ENCODE measurements around the gene GFOD2.

GFOD2 gene

GRCh38 chr16:67761924-67762323 is 42.8 kb upstream of the GFOD2 start:
- no peaks in the 10 kb centered on the region for H3K9me2 ChIP-seq (replicated peaks; ENCODE audit: low read depth, low read length)
- H3K36me3 ChIP-seq (ENCODE audit: insufficient read depth, low read length) = peaks cover 30% of the 10 kb centered on the region; the same call in 1 of the 2 replicates
- H4K20me1 ChIP-seq (ENCODE audit: insufficient read depth, low read length, poor library complexity, severe bottlenecking) = no peaks in the 10 kb centered on the region
- no peak overlapping the region for H3K4me3 ChIP-seq (ENCODE audit: low read length, poor library complexity, severe bottlenecking)
- H3K27me3 ChIP-seq (ENCODE audit: insufficient read depth, low read length, poor library complexity, severe bottlenecking) = no peaks in the 10 kb centered on the region
- TF ChIP-seq EZH2phosphoT487 (IDR thresholded peaks at IDR 0.05; ENCODE audit: borderline replicate concordance) = no peak
- TF ChIP-seq CTCF (conservative IDR thresholded peaks at IDR 0.05; ENCODE audit: low read length) = no peak
- H3K4me1 ChIP-seq (ENCODE audit: insufficient read depth, low read length, poor library complexity, severe bottlenecking) = no peaks in the 10 kb centered on the region
- no peak overlapping the region for H3K9ac ChIP-seq (ENCODE audit: low read depth, low read length, poor library complexity, severe bottlenecking)
- H3K79me2 ChIP-seq (ENCODE audit: insufficient read depth, low read length) = peaks cover 16% of the 10 kb centered on the region; the same call in 1 of the 2 replicates
- H3F3A ChIP-seq (ENCODE audit: low read depth) = no peaks in the 10 kb centered on the region
- H3K9me3 ChIP-seq (ENCODE audit: insufficient read depth, low read depth, low read length) = no peaks in the 10 kb centered on the region
- H3K4me2 ChIP-seq (ENCODE audit: low read depth, low read length, poor library complexity, severe bottlenecking) = no peak overlapping the region
- H2AFZ ChIP-seq (ENCODE audit: low read length) = no peak overlapping the region

- Histone ChIP-seq H3K27me3 (ENCODE audit: insufficient read depth, low read length, poor library complexity, severe bottlenecking) (no peaks in the 10 kb centered on the region), H3K9ac (ENCODE audit: low read depth, low read length, poor library complexity, severe bottlenecking) (no peak overlapping the region)
- TF ChIP-seq CTCF (conservative IDR thresholded peaks at IDR 0.05; ENCODE audit: low read length) (no peak), EZH2phosphoT487 (IDR thresholded peaks at IDR 0.05; ENCODE audit: borderline replicate concordance) (no peak)
These were observed 41.8 kb upstream of the GFOD2 start for GRCh38 chr16:67760956-67761230.

GRCh38 chr16:67760206-67760955 is 41.3 kb upstream of the GFOD2 start:
- Histone ChIP-seq H3F3A (ENCODE audit: low read depth) (no peaks in the 10 kb centered on the region), H3K36me3 (ENCODE audit: insufficient read depth, low read length) (peaks cover 21% of the 10 kb centered on the region; the same call in 1 of the 2 replicates), H3K4me2 (ENCODE audit: low read depth, low read length, poor library complexity, severe bottlenecking) (no peak overlapping the region), H3K27me3 (ENCODE audit: insufficient read depth, low read length, poor library complexity, severe bottlenecking) (no peaks in the 10 kb centered on the region), H4K20me1 (ENCODE audit: insufficient read depth, low read length, poor library complexity, severe bottlenecking) (no peaks in the 10 kb centered on the region), H2AFZ (ENCODE audit: low read length) (no peak overlapping the region), H3K4me1 (ENCODE audit: insufficient read depth, low read length, poor library complexity, severe bottlenecking) (no peaks in the 10 kb centered on the region), H3K9me2 (replicated peaks; ENCODE audit: low read depth, low read length) (no peaks in the 10 kb centered on the region), H3K79me2 (ENCODE audit: insufficient read depth, low read length) (peaks cover 13% of the 10 kb centered on the region; the same call in 1 of the 2 replicates), H3K9ac (ENCODE audit: low read depth, low read length, poor library complexity, severe bottlenecking) (no peak overlapping the region), H3K9me3 (ENCODE audit: insufficient read depth, low read depth, low read length) (no peaks in the 10 kb centered on the region), H3K4me3 (ENCODE audit: low read length, poor library complexity, severe bottlenecking) (no peak overlapping the region)
- TF ChIP-seq CTCF (conservative IDR thresholded peaks at IDR 0.05; ENCODE audit: low read length) (no peak), EZH2phosphoT487 (IDR thresholded peaks at IDR 0.05; ENCODE audit: borderline replicate concordance) (no peak)

More at GRCh38 chr16:67760956-67761230, 41.8 kb upstream of the GFOD2 start:
- no peaks in the 10 kb centered on the region for H3F3A ChIP-seq (ENCODE audit: low read depth)
- peaks cover 13% of the 10 kb centered on the region; the same call in 1 of the 2 replicates for H3K79me2 ChIP-seq (ENCODE audit: insufficient read depth, low read length)
- H3K9me3 ChIP-seq (ENCODE audit: insufficient read depth, low read depth, low read length) = no peaks in the 10 kb centered on the region
- no peak overlapping the region for H3K4me3 ChIP-seq (ENCODE audit: low read length, poor library complexity, severe bottlenecking)
- no peaks in the 10 kb centered on the region for H4K20me1 ChIP-seq (ENCODE audit: insufficient read depth, low read length, poor library complexity, severe bottlenecking)
- H3K36me3 ChIP-seq (ENCODE audit: insufficient read depth, low read length) = peaks cover 22% of the 10 kb centered on the region; the same call in 1 of the 2 replicates
- H2AFZ ChIP-seq (ENCODE audit: low read length) = no peak overlapping the region
- no peaks in the 10 kb centered on the region for H3K4me1 ChIP-seq (ENCODE audit: insufficient read depth, low read length, poor library complexity, severe bottlenecking)
- no peak overlapping the region for H3K4me2 ChIP-seq (ENCODE audit: low read depth, low read length, poor library complexity, severe bottlenecking)
- no peaks in the 10 kb centered on the region for H3K9me2 ChIP-seq (replicated peaks; ENCODE audit: low read depth, low read length)

Data from Loucy (cell line).